Testis (tissue), 3 donors: ENCODE data around the gene HOXD3. TPM values are rescaled to one million over a fixed set of nuclear protein-coding genes. Genes with fewer than 3 reads are reported as not detected.

ENCODE experiments used
- DNase-seq: peaks from one replicate; pipeline ENCODE4 v3.0.0-alpha.2; 2019
- H3K27ac ChIP-seq, 2 donors: fragments of 200-600 bp; sonication (generic); one replicate each; pipeline ENCODE4 v1.5.1; 2019
- H3K27me3 ChIP-seq: fragments of 200-600 bp; sonication (generic); one replicate; pipeline ENCODE4 v1.5.1; 2019
- H3K36me3 ChIP-seq: fragments of 200-600 bp; sonication (generic); one replicate; pipeline ENCODE4 v1.5.1; 2017; ENCODE audit warnings: low read depth; ENCODE audit errors: missing control alignments
- H3K4me1 ChIP-seq: fragments of 200-600 bp; sonication (generic); one replicate; pipeline ENCODE4 v1.5.1; 2019
- H3K4me3 ChIP-seq, 2 donors: fragments of 200-600 bp; sonication (generic); one replicate each; pipeline ENCODE4 v1.5.1; 2017 to 2019
- H3K9me3 ChIP-seq: fragments of 200-600 bp; sonication (generic); one replicate; pipeline ENCODE4 v1.5.1; 2017
- CTCF ChIP-seq, 3 experiments: fragments of 450-650 bp in 2 of 3; fragments of 200-600 bp in 1 of 3; sonication (generic) in 1 of 3; IDR thresholded peaks; one replicate each; pipeline ENCODE4 v1.5.1; 2016 to 2019; ENCODE audit warnings: antibody characterized with exemption in 3 of 3, mild to moderate bottlenecking in 2 of 3, moderate library complexity in 1 of 3
- POLR2A ChIP-seq: fragments of 450-650 bp; IDR thresholded peaks from one replicate; pipeline ENCODE4 v1.6.1; 2017; ENCODE audit warnings: antibody characterized with exemption, mild to moderate bottlenecking, moderate library complexity
- WGBS, 2 donors: methylation state at CpG; one replicate each; pipeline ENCODE4 v1.1.5; 2018; 5-methylcytosine and 5-hydroxymethylcytosine counted together
- intact Hi-C: fragments of 100-400 bp; cut with DNase I; formaldehyde crosslinking; loops from one replicate; pipeline ENCODE4 v1.15.1; 2023; ENCODE audit warnings: low total_unique reads
- polyA plus RNA-seq: library from polyadenylated mRNA; stranded (reverse); fragments of 350-450 nt; fragmentation: Illumina TruSeq; extraction: RNeasy Lipid Tissue Mini Kit (QIAGEN cat#74804); gene quantifications from one replicate; pipeline ENCODE4 v1.2.3, GENCODE V29; 2014; ENCODE audit warnings: low read depth, low replicate concordance; ENCODE audit not compliant: insufficient read depth
- total RNA-seq, 2 donors: library from RNA; depleted of rRNA; stranded (reverse); fragments of >200 nt; gene quantifications; one replicate each; pipeline ENCODE4 v1.2.3, GENCODE V29; 2016

Gene HOXD3
- total and polyA plus RNA-seq, 3 donors from 2014 or later: 2.7 to 22.3 (median 14.0) TPM

GRCh38 chr2:176174824-176175708 is 18.0 kb downstream of the HOXD3 start:
- peaks cover 40% of the 10 kb centered on the region for H3K4me1 ChIP-seq
- intact Hi-C loops: no loop called here
- peak; percentile 77 for DNase-seq
- H3K27ac ChIP-seq: peak overlapping the region; percentile 71 to 76
- no peak for TF ChIP-seq CTCF (IDR thresholded peaks at IDR 0.05)
- TF ChIP-seq POLR2A: no peak
- H3K9me3 ChIP-seq: no peaks in the 10 kb centered on the region
- H3K27me3 ChIP-seq: no peaks in the 10 kb centered on the region
- no peaks in the 10 kb centered on the region for H3K36me3 ChIP-seq
- WGBS, 2 donors: 7% methylated on average over 27 to 47 of the region's 47 CpGs
- H3K4me3 ChIP-seq: peak overlapping the region; percentile 39 to 52

- Histone ChIP-seq H3K27me3 (no peaks in the 10 kb centered on the region), H3K36me3 (no peaks in the 10 kb centered on the region), H3K27ac (peak overlapping the region; percentile 71 to 76), H3K9me3 (no peaks in the 10 kb centered on the region), H3K4me3 (no peak overlapping the region), H3K4me1 (peaks cover 32% of the 10 kb centered on the region)
- WGBS, 2 donors: 50 to 56% methylated on average over 6 to 7 of the region's 7 CpGs
- intact Hi-C loops: no loop called here
- no peak for TF ChIP-seq POLR2A
- TF ChIP-seq CTCF (IDR thresholded peaks at IDR 0.05): no peak
- DNase-seq: no peak
Measured at GRCh38 chr2:176175709-176176607, 18.9 kb downstream of the HOXD3 start.

GRCh38 chr2:176177580-176178037 is 20.5 kb downstream of the HOXD3 start:
- Histone ChIP-seq H3K4me3 (peak overlapping the region; percentile 48 to 60), H3K9me3 (no peaks in the 10 kb centered on the region), H3K36me3 (no peaks in the 10 kb centered on the region), H3K27me3 (no peaks in the 10 kb centered on the region), H3K4me1 (peaks cover 28% of the 10 kb centered on the region), H3K27ac (peak overlapping the region; percentile 4 to 76)
- no peak for TF ChIP-seq POLR2A
- TF ChIP-seq CTCF (IDR thresholded peaks at IDR 0.05): no peak
- DNase-seq: no peak
- WGBS, 2 donors: 15 to 37% methylated on average over 6 to 10 of the region's 12 CpGs
- intact Hi-C loops: no loop called here

GRCh38 chr2:176178038-176178756 is 21.1 kb downstream of the HOXD3 start:
- 5 to 11% methylated on average over 16 to 58 of the region's 68 CpGs for WGBS, 2 donors
- intact Hi-C loops: no loop called here
- DNase-seq: peak; percentile 38
- Histone ChIP-seq H3K4me3 (peak overlapping the region; percentile 48 to 60), H3K9me3 (no peaks in the 10 kb centered on the region), H3K36me3 (no peaks in the 10 kb centered on the region), H3K27ac (peak overlapping the region; percentile 4 to 76), H3K27me3 (no peaks in the 10 kb centered on the region), H3K4me1 (peaks cover 28% of the 10 kb centered on the region)
- TF ChIP-seq CTCF (IDR thresholded peaks at IDR 0.05) (no peak), POLR2A (no peak)
